Right renal pelvis (tissue), 4 donors: ENCODE results near the gene SC5D. TPM values are rescaled to one million over a fixed set of nuclear protein-coding genes. Genes with fewer than 3 reads are reported as not detected.
A peak's percentile ranks its signal among the peaks of the same experiment; 100 is the strongest.

ENCODE experiments used
- DNase-seq, 4 donors: peaks; one replicate each; pipeline ENCODE4 v3.0.0-alpha.2; 2013; ENCODE audit warnings: low read depth in 4 of 4, low spot score in 3 of 4, missing footprints in 1 of 4
- polyA plus RNA-seq, 4 donors: library from polyadenylated mRNA; unstranded; fragments of 120-200 nt; gene quantifications; one replicate each; pipeline ENCODE4 v1.2.1, GENCODE V29; 2013; ENCODE audit not compliant: insufficient read length in 4 of 4

Gene SC5D
- polyA plus RNA-seq, 4 donors = 55.8 to 74.0 (median 69.3) TPM

- no peak for DNase-seq
Observed at GRCh38 chr11:121291319-121291718, 1.3 kb upstream of the SC5D start.

DNA sequence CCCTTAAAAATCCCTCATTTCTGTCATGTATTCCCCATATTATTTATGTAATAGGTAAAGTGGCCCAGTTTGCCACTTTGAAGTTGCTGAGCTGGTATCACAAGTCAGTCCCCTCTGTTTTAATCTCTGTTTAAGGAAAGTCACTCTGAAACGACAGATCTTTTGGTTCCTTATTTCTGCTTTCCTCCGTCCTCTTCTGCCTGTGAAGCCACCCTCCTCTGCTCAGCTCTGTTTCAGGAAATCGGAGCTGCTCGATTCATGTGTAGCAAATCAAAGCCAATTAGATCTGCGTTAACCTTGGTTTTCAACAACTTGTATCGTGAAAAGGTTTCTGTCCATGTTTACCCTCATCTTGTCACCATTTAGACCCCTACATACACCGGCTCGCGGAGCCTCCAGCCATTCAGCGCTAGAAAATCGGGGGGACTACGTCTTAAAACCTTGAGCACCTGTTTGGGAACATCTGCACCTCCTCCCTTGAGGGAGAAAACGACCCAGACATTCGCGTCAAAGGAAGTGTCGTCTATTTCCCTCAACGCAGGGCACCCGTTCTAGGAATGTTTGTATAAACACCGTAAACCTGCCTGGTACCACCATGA, 576 bp upstream of the SC5D start:
- peak in 1 of 4 donors; percentile 13 for DNase-seq

DNA sequence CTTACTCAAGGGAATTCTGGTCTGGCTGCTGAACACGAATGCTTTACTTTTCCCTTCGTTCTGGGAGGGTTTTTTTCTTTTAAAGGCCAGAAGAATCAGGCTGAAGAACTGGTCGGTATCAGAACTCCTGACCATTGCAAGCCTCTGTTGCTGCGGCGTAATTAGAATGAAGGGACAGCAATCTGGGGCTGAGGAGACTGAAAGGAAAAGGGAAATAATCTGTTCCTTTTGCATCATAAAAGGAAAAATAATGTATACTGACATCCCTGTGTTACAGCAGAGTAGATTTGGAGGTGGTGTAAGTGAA, 670 bp downstream of the SC5D start:
- DNase-seq = peak in 1 of 4 donors; percentile 44

DNA sequence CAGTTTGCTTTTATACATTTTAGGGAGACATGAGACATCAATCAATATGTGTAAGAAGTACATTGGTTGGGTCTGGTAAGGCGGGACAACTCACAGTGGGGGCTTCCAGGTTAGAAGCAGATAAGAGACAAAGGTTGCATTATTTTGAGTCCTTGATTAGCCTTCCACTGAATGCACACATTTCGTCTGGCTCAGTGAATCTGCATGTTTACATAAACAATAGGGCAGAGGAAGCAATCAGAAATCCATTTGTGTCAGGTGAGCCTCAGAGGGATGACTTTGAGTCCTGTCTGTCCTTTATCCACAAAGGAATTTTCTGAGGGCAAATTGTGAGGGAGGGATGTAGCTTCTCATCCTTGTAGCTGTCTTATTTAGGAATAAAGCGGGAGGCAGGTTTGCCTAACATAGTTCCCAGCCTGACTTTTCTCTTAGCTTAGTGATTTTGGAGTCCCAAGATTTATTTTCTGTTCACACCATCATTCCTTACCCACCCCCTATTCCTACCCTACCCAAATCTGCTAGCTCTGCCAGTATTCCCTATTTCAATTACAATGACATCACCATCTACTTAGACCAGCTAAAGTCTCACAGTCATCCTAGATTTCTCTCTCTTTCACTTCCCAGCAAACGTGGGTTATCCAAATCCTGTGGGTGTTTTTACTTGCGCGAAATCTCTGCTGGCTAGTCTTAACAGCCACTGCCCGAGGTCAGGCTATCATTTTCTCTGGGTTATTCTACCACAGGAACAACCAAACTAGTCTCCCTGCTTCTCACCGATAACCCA, 2.9 kb downstream of the SC5D start:
- DNase-seq = no peak

GRCh38 chr11:121297872-121298271, 5.3 kb downstream of the SC5D start:
- DNase-seq = no peak

- no peak for DNase-seq
Observed at GRCh38 chr11:121298774-121299173, 6.2 kb downstream of the SC5D start.

DNA sequence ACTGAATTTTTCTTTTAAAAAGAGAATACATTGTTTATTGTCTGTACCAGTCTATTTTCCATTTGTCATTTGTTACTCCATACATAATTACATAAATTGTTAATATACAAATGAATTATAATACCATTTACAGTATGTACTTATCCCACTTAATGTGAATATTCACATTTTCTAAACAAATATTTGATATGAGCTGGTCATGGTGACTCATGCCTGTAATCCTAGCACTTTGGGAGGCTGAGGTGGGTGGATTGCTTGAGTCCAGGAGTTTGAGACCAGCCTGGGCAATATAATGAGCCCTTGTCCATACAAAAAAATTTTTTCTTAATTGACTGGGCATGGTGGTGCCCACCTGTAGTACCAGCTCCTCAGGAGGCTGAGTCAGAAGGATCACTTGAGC, 6.8 kb downstream of the SC5D start:
- DNase-seq = no peak

- DNase-seq = no peak
Observed at GRCh38 chr11:121300313-121300971, 7.9 kb downstream of the SC5D start.

GRCh38 chr11:121300972-121301699, 8.6 kb downstream of the SC5D start:
- no peak for DNase-seq

GRCh38 chr11:121304759-121305158, 12.2 kb downstream of the SC5D start:
- DNase-seq = no peak

GRCh38 chr11:121308816-121309215, 16.2 kb downstream of the SC5D start:
- DNase-seq = no peak

- no peak for DNase-seq
Observed at GRCh38 chr11:121309688-121310087, 17.1 kb downstream of the SC5D start.

- no peak for DNase-seq
Observed at GRCh38 chr11:121310908-121311307, 18.3 kb downstream of the SC5D start.

- no peak for DNase-seq
Observed at GRCh38 chr11:121311373-121311772, 18.8 kb downstream of the SC5D start.

GRCh38 chr11:121312483-121312882, 19.9 kb downstream of the SC5D start:
- no peak for DNase-seq

- peak; percentile 26 to 37 (median 28) for DNase-seq
Observed at GRCh38 chr11:121318848-121319834, 26.6 kb downstream of the SC5D start.

- DNase-seq = peak in 2 of 4 donors; percentile 19 to 24
Observed at GRCh38 chr11:121321614-121322243, 29.2 kb downstream of the SC5D start.

- no peak for DNase-seq
Observed at GRCh38 chr11:121323046-121323607, 30.6 kb downstream of the SC5D start.

GRCh38 chr11:121326230-121326629, 33.7 kb downstream of the SC5D start:
- DNase-seq = no peak
